HG03432 (cell line): ENCODE measurements around the gene TOP2A.

Source experiments
- ATAC-seq: cut with Tn5 transposase; IDR thresholded peaks from one replicate; pipeline ENCODE4 v1.9.1; 2021; ENCODE audit warnings: mild to moderate bottlenecking, moderate library complexity; ENCODE audit not compliant: unreplicated experiment

Gene TOP2A

DNA sequence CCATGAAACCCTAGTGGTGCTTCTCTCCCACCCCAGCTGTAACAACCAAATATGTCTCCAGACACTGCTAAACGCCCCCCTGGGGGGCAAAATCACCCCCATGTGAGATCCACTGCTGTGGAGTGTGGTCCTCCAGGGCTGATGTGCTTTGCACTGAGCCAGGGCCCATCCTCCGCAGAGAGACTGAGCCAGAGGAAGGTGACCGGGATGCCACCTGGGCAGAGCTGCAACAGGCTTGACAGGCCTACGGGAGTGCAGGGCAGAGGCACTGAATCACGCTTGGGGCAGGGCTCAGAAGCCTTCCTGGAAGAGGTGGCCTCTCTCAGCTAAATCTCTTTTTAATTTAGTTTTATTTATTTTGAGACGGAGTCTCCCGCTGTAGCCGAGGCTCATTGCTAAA is 57.6 kb downstream of the TOP2A start:
- ATAC-seq: no peak

DNA sequence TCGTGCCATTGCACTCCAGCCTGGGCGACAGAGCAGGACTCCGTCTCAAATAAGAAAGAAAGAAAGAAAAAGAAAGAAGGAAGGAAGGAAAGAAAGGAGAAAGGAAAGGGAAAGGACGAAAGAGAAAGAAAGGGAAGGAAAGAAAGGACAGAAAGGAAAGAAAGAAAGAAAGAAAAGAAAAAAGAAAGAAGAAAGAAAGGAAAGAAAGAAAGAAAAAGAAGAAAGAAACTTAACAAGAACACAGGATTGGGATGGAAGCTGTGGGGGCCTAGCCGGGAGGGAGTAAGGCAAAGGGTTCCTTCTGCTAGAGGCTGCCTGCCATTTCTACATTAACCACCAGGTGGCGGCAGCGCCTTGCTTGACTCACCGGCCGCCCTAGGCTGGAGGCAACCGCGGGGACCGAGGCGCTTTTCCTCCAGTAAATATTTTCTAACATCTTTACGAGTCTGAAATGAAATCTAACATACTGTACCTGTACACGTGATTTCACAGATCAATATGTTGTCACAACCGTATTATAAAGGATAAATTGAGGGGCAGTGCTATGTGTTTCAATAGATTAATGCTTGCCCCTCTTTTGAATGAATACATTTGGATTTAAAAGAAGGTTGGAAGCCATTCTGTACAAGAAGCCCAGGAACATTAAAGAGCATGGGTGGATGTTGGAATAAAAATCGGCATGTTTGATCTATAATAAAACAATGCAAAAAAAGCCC is 59.2 kb downstream of the TOP2A start:
- ATAC-seq: no peak

DNA sequence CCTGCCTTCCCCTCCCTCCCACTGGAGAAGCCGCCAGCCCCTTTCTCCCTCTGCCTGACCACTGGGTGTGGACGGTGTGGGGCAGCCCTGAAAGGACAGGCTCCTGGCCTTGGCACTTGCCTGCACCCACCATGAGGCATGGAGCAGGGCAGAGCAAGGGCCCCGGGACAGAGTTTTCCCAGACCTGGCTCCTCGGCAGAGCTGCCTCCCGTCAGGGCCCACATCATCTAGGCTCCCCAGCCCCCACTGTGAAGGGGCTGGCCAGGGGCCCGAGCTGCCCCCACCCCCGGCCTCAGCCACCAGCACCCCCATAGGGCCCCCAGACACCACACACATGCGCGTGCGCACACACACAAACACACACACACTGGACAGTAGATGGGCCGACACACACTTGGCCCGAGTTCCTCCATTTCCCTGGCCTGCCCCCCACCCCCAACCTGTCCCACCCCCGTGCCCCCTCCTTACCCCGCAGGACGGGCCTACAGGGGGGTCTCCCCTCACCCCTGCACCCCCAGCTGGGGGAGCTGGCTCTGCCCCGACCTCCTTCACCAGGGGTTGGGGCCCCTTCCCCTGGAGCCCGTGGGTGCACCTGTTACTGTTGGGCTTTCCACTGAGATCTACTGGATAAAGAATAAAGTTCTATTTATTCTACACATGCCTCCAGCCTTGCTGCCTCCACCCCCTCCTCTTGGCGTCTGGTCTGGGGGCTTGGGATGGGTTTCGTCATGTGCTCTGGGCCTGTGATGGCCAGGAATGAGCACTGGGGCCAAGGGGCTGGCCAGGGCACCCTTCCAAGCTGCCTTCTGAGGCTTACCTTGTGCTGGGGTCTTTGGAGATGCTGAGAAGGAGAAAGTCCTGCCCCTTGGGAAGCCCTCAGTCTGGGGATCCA is 60.5 kb downstream of the TOP2A start:
- no peak for ATAC-seq

DNA sequence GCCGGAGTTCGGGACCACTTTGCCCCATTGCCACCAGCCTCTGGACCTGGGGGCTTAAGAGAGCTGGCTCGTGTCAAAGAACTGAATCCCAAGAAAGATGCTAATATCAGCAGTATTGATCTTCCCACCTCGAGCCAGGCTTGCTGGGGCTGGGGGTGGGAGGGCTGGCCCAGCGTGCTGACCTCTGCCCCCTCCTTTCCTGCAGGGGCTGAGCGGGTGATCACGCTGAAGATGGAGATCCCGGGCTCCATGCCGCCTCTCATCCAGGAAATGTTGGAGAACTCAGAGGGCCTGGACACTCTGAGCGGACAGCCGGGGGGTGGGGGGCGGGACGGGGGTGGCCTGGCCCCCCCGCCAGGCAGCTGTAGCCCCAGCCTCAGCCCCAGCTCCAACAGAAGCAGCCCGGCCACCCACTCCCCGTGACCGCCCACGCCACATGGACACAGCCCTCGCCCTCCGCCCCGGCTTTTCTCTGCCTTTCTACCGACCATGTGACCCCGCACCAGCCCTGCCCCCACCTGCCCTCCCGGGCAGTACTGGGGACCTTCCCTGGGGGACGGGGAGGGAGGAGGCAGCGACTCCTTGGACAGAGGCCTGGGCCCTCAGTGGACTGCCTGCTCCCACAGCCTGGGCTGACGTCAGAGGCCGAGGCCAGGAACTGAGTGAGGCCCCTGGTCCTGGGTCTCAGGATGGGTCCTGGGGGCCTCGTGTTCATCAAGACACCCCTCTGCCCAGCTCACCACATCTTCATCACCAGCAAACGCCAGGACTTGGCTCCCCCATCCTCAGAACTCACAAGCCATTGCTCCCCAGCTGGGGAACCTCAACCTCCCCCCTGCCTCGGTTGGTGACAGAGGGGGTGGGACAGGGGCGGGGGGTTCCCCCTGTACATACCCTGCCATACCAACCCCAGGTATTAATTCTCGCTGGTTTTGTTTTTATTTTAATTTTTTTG is 61.6 kb downstream of the TOP2A start:
- ATAC-seq: no peak

DNA sequence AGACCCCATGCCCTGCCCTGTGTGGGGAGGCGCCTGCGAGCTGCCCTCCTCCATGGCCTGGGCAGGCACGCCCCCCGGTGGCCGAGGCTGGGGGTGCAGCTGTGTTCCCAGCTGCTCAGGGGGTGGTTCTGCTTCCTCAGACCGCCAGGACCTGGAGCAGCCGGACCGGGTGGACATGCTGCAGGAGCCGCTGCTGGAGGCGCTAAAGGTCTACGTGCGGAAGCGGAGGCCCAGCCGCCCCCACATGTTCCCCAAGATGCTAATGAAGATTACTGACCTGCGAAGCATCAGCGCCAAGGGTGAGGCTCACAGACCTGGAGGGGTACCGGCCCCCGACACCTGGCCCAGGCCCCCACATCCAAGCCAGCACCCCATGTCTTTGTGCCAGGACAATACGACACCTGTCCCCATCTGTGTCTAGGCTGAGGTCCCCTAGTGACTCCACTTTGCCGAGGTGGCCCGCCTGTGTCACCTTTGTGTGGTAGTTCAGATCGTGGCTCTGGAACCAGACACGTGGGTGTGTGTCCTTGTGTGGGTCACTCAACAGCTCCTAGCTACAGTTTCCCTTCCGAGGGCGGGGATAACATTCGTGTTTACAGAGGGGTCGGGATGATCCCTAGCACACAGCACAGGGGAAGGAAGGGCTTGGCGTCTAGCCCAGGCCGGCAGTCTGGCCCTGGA is 62.4 kb downstream of the TOP2A start:
- ATAC-seq: peak; percentile 56

DNA sequence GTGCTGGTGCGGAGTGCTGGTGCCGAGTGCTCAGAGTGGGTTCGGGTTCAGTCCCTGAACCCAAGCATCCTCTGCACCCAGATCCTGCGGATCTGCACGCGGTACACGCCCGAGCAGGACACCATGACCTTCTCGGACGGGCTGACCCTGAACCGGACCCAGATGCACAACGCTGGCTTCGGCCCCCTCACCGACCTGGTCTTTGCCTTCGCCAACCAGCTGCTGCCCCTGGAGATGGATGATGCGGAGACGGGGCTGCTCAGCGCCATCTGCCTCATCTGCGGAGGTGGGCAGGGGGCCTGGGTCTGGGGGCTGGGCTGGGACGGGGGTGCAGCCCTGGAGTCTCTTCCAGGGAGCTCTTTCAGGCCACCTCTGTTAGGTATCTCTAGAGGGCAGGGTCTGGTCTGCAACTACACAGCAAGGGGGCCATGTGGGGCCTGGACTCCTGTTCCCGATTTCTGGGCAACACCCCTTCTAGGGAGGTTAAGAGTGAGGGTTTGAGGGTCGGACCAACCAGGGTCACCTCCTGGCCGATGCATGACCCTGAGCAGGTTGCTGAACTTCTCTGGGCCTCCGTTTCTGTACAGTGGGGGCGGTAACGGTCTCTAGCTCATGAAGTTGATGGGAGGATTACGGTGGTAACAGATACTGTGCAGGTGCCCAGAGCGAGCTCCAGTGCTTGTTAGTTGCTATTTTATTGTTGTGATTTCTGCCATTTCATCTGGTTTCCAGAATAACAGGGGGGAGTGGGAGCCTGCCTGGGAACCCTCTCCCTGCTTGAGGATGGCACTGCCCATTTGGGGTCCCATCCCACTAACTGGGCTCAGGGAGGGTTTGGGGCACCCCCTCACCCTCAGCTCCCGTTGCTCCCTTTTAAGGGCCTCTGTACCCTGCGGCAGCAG is 63.2 kb downstream of the TOP2A start:
- ATAC-seq: no peak

DNA sequence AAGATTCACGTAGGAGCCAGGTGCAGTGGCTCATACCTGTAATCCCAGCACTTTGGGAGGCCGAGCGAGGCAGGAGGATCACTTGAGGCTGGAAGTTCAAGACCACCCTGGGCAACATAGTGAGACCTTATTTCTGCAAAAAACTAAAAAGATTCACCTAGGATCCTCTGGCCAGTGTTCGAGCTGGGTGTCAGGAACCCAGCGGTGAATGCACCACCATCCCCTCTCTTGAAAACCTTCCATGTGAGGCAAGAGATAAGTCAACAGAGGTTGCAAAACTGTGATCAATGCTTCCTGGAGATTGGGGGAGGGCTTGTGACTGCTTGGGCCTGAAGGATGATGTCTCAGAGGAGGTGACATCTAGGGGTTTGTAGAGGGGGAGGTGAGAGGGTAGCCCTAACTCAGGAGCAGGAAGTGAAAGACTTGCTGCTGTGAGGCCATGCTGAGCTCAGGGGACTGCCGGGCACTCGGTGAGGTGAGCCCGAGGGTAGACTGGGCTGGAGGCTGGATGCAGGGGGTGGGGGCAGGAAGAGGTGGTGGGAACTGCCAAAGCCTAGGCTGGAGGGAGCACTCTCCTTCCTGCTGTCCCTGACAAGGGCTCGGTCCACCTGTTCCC is 64.8 kb downstream of the TOP2A start:
- no peak for ATAC-seq

DNA sequence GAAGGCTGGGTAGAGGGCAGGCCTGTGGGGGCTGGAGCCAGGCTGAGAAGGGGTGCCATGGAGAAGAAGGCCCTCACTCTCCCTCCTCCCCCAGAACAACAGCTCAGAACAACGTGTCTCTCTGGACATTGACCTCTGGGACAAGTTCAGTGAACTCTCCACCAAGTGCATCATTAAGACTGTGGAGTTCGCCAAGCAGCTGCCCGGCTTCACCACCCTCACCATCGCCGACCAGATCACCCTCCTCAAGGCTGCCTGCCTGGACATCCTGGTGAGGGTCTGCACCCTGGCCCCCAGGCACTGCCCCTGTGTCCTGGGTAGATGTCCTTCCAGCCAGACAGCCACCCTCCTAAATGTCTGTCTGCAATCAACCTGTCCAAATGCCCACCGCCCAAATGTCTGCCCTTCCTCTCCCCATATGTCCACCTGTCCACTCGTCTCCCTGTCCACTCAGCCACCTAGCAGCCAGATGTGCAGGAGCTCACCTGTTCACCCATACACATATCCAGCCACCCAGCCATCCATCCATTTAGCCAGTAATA is 65.4 kb downstream of the TOP2A start:
- ATAC-seq: no peak

DNA sequence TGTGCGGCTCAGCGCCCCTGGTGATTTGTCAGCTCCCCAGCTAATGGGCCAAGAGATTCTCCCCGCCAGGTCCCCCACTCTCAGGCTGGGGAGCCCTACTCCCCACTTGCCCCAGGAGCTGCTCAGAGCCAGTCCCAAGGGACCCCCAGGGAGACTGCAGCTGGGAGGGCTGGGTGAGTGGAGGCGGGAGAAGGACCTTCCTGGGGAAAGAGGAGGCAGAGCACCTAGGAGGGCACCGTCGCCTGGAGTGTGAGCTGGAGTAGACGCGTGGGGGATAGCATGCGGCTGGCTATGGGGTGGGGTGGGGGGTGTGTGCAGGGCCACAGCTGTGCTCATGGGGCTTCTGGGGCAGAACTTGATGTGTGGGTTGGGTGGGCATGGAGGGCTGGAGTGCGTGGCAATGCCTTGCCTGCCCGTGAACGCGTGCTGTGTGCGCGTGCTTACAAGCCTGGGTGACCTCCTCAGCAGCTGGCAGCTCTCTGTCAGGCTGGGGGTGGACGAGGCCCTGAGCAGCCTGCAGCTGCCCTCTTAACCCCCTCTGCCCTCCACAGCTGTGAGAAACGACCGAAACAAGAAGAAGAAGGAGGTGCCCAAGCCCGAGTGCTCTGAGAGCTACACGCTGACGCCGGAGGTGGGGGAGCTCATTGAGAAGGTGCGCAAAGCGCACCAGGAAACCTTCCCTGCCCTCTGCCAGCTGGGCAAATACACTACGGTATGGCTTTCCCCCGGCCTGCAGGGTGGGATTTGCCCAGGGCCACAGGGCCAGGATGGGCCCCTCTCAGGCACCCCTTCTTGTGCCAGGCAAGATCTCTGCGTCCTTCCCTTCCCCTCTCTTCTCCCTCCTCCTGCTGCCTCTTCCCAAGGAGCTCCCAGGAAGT is 66.1 kb downstream of the TOP2A start:
- ATAC-seq: no peak

DNA sequence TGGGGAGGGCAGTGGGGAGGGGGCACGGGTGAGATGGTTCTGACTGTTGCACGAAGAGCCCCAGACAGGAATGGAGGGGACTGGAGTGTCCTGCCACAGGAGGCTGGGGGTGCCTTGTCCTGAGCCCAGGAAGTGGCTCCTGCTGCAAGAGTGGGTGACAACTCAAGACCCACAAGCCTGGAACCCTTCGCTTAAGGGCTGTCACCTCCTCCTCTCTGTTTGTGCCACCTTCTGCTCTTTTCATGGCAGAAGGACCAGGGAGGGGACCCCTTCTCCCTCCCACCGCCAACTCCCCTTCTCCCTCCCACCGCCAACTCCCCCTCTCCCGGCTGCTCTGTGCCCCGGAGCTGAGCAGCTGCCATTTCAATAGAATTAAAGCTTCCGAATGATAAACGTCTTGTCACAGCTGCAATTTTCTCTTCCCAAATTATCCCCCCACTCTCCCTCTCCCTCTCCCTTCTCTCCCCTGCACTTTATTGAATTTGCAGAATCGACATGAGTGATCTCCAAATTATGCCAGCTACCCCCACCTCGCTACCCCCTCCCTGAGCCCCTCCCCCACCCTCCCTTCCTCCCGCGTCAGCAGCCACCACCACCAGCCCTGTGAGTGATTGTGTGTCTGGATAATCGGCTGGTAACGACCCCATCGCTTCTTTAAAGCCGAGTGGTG is 66.9 kb downstream of the TOP2A start:
- ATAC-seq: no peak

DNA sequence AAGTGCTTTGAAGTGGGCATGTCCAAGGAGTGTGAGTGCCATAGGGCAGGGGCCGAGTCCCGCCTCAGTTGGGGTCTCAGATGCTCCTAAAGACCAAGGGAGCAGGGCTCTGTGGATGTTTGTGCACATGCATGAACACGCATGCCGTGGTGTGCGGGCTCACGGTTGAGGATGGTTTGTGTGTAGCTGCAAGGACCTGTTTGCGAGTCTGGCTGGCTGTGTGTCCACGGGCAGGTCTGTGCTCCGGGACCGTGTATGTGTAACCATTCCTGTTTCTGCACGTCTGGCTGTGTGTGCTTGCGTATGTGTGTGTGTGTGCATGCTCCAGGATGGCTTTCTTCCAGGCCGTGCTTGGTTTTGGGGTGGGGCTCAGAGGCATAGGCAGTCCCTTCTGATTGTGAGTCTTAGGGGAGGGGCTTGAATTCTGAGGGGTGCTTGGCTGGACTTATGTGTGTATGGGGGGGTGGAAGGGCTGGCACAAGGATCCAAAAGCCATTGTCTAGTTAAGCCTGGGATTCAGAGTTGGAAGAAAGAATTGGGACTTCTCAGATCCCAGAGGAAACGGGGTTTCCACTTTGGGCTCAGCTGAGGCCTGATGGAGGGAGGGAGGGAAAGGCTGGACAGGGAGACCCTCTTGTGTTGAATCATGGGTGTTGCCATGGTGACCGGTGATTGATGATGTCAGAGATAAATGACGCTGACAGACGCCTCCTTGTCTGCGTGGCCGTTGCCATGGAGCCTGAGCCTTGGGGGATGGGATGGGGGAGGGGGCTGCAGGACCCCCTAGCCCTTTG is 67.6 kb downstream of the TOP2A start:
- no peak for ATAC-seq

DNA sequence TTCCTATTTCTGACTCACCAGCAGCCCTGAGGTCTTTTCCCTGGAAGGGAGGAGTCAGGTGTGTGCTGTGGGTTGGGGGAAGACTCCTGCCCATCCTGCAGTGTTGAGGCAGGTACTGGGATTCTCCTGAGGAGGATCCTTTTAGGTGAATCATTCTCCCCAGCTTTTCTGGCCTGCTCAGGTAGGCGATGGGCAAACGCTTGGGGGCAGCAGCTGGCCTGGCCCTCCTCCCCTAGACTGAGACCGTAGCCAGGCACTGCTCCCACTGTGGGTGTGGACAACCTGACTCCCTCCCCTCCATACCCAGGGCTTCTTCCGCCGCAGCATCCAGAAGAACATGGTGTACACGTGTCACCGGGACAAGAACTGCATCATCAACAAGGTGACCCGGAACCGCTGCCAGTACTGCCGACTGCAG is 68.2 kb downstream of the TOP2A start:
- ATAC-seq: no peak

DNA sequence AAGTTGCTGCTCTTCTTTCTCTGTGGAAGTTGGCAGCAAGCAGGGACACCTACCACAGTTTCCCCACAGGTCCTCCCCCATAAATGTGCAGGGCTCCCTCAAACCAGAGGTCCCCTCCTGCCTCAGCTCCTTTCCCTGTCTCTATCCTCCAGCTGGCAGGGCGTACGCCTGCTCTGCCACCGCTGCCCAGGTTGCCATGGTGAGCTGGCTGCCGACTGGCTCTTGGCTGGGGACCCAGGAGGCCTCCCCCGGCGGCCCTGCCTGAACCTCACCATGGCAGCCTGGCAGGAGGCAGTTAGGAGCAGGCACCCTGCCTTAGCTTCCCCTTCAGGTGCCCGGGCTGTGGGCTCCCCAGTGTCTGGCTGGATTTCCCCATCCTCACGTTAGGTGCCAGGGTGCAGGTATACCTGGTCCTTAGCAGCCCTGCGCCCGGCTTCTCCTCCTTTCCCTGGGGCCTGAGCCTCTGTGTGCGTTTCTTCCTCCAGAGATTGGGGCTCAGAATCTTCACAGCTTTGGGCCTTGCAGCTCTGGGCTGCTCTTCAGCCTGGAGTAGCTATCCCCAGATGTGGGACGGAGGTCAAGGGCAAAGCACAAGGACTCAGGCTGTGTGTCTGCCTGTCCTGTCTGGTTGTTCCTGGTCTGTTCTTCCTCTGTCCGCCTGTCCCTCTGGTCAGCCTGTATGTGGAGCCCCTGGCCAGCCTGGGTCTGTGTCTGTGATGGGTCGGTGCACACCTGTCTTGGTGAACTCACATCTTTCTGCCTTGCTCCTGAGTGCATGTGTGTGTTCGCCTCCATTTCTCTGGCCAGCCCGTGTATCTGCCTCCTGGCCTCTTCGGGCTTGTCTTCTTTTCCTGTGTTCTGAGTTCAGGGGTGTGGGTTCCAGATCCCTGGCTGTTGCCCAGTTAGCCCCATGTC is 68.9 kb downstream of the TOP2A start:
- no peak for ATAC-seq

DNA sequence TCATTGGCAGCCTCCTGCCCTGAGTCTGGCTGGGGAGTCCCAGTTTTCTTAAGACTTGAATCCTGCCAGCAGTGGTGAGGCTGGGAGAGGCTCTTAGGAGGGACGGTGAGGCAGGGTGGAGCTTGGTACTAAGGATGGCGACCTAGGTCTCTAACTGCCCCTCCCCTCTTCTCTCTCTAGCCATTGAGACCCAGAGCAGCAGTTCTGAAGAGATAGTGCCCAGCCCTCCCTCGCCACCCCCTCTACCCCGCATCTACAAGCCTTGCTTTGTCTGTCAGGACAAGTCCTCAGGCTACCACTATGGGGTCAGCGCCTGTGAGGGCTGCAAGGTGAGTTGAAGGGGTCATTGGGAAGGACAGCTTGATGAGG is 69.6 kb downstream of the TOP2A start:
- ATAC-seq: no peak

DNA sequence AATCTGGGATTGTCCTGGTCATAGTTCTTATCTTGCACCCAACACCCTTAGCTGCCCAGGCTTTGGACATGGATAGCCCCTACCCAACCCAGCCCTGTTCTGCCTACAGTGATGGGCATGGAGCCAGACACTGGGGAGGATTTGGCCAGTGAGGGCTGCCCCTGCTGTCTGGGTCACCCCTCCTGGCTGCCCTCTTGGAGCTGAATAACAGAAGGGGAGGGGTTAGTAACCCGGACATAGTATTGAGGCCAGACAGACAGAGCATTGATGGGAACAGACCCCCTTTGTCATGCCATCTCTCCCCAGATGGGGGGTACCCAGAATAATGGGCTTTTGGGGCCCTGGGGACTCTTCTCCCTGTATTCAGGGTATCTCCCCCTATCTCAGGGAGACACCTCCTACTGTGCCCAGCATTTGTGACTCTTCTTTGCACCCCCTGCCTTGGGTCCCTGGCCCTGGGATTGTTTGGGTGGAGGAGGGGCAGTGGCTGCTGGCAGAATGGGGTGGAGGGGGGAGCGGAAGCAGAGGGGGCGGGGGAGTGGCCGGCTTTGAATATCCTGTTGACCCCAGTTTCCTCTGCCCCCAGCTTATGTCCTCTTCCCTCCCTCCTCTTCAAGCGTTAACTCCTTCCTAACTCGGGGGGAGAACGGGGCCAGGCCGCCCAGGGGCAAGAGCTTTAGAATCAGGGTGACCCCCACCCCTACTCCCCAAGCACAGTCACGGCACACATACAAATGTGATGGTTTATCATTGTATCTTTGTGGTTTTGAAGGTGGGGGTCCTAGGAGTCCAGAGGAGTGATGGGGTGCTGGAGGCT is 70.2 kb downstream of the TOP2A start:
- ATAC-seq: no peak
